ENCODE measurements around the gene NOM1.

Gene NOM1

GRCh38 chr7:157005456-157006204 is 56.1 kb downstream of the NOM1 start:
- TF ChIP-seq ZFX (IDR thresholded peaks at IDR 0.05; ENCODE audit: borderline replicate concordance): no peak
- H3K27ac ChIP-seq: no peak overlapping the region

- TF ChIP-seq CTCF (IDR thresholded peaks at IDR 0.05) (no peak), ZFX (IDR thresholded peaks at IDR 0.05; ENCODE audit: borderline replicate concordance) (no peak)
- no peak overlapping the region for H3K27ac ChIP-seq
Measured at GRCh38 chr7:157006205-157006747, 56.8 kb downstream of the NOM1 start.

GRCh38 chr7:157006829-157007469 is 57.4 kb downstream of the NOM1 start:
- no peak for TF ChIP-seq CTCF (IDR thresholded peaks at IDR 0.05)
- TF ChIP-seq ZFX (IDR thresholded peaks at IDR 0.05; ENCODE audit: borderline replicate concordance): no peak
- H3K27ac ChIP-seq: no peak overlapping the region

- TF ChIP-seq ZFX (IDR thresholded peaks at IDR 0.05; ENCODE audit: borderline replicate concordance) (no peak), CTCF (IDR thresholded peaks at IDR 0.05) (no peak)
- no peak overlapping the region for H3K27ac ChIP-seq
Measured at GRCh38 chr7:157007470-157008066, 58.1 kb downstream of the NOM1 start.

- H3K27ac ChIP-seq: no peak overlapping the region
- no peak for TF ChIP-seq ZFX (IDR thresholded peaks at IDR 0.05; ENCODE audit: borderline replicate concordance)
Measured at GRCh38 chr7:157008206-157009169, 59.0 kb downstream of the NOM1 start.

GRCh38 chr7:157009170-157009777 is 59.8 kb downstream of the NOM1 start:
- no peak for TF ChIP-seq ZFX (IDR thresholded peaks at IDR 0.05; ENCODE audit: borderline replicate concordance)
- no peak for TF ChIP-seq CTCF (IDR thresholded peaks at IDR 0.05)
- no peak overlapping the region for H3K27ac ChIP-seq

GRCh38 chr7:157009778-157010587 is 60.5 kb downstream of the NOM1 start:
- H3K27ac ChIP-seq: peak overlapping the region; percentile 67
- no peak for TF ChIP-seq ZFX (IDR thresholded peaks at IDR 0.05; ENCODE audit: borderline replicate concordance)
